Measurements from ENCODE around the gene CYP4F11. TPM values are rescaled to one million over a fixed set of nuclear protein-coding genes. Genes with fewer than 3 reads are reported as not detected.

The CYP4F11 gene
- total and polyA plus RNA-seq, 2 of the 4 experiments (the other 2 are of a cell fraction) = not detected

- H3K36me3 ChIP-seq (ENCODE audit: control insufficient read depth, insufficient read depth, low read length) = no peaks in the 10 kb centered on the region
- H3K14ac ChIP-seq (replicated peaks; ENCODE audit: low read depth, low read length) = no peak overlapping the region
- TF ChIP-seq SMC3 (IDR thresholded peaks at IDR 0.05; ENCODE audit: low read depth, low read length) = no peak
- H3K79me1 ChIP-seq (ENCODE audit: low read depth in 1 of 2, low read length in 2 of 2) = no peaks in the 10 kb centered on the region
- in situ Hi-C loops (cut with MboI; ENCODE audit: low sequenced_read_pairs) (no loop called here), intact Hi-C loops (cut with micrococcal nuclease) (no loop called here), dilution Hi-C loops (cut with HindIII; ENCODE audit: low sequenced_read_pairs, unreplicated experiment) (no loop called here)
- H2AFZ ChIP-seq (replicated peaks; ENCODE audit: low read length, poor library complexity) = no peak overlapping the region
- no peaks in the 10 kb centered on the region for H4K20me1 ChIP-seq (ENCODE audit: insufficient read depth, low read length)
- no peaks in the 10 kb centered on the region for H3K9me1 ChIP-seq (ENCODE audit: insufficient read depth, low read length)
- POLR2A ChIA-PET (ENCODE audit: unreplicated experiment) = no interaction called here
- peaks cover 2% of the 10 kb centered on the region; the same call in 1 of the 2 replicates for H3K9me3 ChIP-seq (ENCODE audit: control insufficient read depth, insufficient read depth, low read length)
- no peak overlapping the region for H2AK9ac ChIP-seq (replicated peaks; ENCODE audit: low read depth, low read length, poor library complexity)
- CTCF ChIA-PET = interaction anchor here (0.7 kb wide), 1 partner anchor 162 kb away, joined by 7 read pairs; no protein-coding TSS in a partner anchor
- H2BK20ac ChIP-seq (ENCODE audit: low read depth, low read length) = no peak overlapping the region
- H3K27me3 ChIP-seq (ENCODE audit: control insufficient read depth, insufficient read depth, low read length) = no peaks in the 10 kb centered on the region
- H4K8ac ChIP-seq (ENCODE audit: low read depth in 2 of 2, low read length in 2 of 2) = no peak overlapping the region
- H2BK15ac ChIP-seq (ENCODE audit: low read depth, low read length) = no peak overlapping the region
- DNase-seq (no peak), ATAC-seq (ENCODE audit: low read depth) (no peak)
- H3K4ac ChIP-seq (ENCODE audit: low read depth, low read length) = no peak overlapping the region
- H4K91ac ChIP-seq (ENCODE audit: insufficient read depth, low read depth, low read length) = no peak overlapping the region
- no peak overlapping the region for H3K9ac ChIP-seq (ENCODE audit: low read depth, low read length)
- H3K4me1 ChIP-seq (ENCODE audit: control insufficient read depth, insufficient read depth, low read length) = no peaks in the 10 kb centered on the region
- H2BK120ac ChIP-seq (ENCODE audit: low read depth, low read length) = no peak overlapping the region
- BruUV-seq (replicated peaks) = no TSS peak
- no peak overlapping the region for H3K4me3 ChIP-seq (ENCODE audit: insufficient read depth, low read depth, low read length)
- no peak overlapping the region for H3K18ac ChIP-seq (ENCODE audit: low read depth, low read length)
- no peak overlapping the region for H3K56ac ChIP-seq (ENCODE audit: extremely low read depth, insufficient read depth, low read length)
- no peak overlapping the region for H2AK5ac ChIP-seq (ENCODE audit: low read depth, low read length)
- H2BK5ac ChIP-seq (ENCODE audit: low read depth, low read length, poor library complexity, severe bottlenecking) = no peak overlapping the region
- no CpG with 5 or more reads among the region's 5 CpGs for WGBS, 2 experiments (ENCODE audit: extremely low coverage in 2 of 2, insufficient read length in 1 of 2)
- no peak overlapping the region for H3K4me2 ChIP-seq (ENCODE audit: low read depth, low read length)
- H3K27ac ChIP-seq (ENCODE audit: insufficient read depth, low read length) = no peak overlapping the region
- no peak overlapping the region for H3K23ac ChIP-seq (ENCODE audit: low read depth, low read length)
- H4K5ac ChIP-seq (ENCODE audit: low read depth, low read length) = no peak overlapping the region
Observed at GRCh38 chr19:15866636-15867035, 67.7 kb downstream of the CYP4F11 start.

Measured in IMR-90 (cell line).